Tibial nerve (tissue), 3 donors: ENCODE data around the gene IQSEC1.

ENCODE experiments used
- POLR2A ChIP-seq, 2 donors: fragments of 450-650 bp; IDR thresholded peaks; one replicate each; pipeline ENCODE4 v1.6.1; 2017; ENCODE audit warnings: antibody characterized with exemption in 2 of 2, mild to moderate bottlenecking in 2 of 2, moderate library complexity in 2 of 2
- TF ChIP-seq, protein P1 (sequence below), 5 experiments: fragments of 200-600 bp in 3 of 5; fragments of 450-650 bp in 2 of 5; sonication (generic) in 3 of 5; IDR thresholded peaks; one replicate each; pipeline ENCODE4 v1.5.1; 2016 to 2019; ENCODE audit warnings: antibody characterized with exemption in 5 of 5, mild to moderate bottlenecking in 3 of 5, moderate library complexity in 2 of 5

DNA sequence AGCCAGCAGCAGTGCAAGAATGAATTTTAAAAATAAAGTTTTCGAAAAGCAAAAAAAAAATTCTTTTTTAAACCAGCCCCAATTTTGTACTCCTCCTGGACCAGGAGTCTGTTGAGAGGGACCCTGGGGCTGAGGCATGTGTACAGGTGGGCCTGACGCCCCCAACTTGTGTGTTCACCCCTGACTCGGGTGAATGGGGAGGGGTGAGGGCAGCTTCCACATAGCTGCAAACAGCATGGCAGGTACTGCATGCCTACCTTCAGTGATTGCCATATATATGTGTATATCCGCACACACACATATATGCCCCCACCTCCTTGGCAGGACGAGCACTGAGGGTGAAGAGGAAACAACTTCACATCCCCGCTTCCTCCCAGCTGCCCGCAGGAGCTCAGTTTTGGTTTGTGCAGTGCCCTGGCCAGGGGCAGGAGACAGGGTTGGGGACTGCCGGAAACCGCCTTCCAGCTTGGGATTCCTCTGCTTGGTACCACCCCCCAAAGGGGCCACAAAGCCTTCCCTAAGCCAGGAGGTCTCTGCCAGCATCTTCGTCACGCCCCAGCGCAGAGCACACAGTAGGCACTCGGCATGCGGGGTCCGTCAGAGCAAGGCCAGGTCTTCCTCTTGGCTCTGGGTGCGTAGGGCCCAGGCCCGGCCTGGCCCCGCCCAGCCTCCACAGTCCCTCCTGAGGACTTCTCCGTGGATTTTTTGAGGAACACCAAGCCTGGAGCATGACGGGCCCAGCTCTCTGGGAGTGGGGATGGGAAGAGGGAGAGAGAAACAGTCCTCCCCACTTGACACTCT lies 170.0 kb downstream of the IQSEC1 start:
- TF ChIP-seq POLR2A (IDR thresholded peaks at IDR 0.05) = no peak
- TF ChIP-seq, protein P1, sequence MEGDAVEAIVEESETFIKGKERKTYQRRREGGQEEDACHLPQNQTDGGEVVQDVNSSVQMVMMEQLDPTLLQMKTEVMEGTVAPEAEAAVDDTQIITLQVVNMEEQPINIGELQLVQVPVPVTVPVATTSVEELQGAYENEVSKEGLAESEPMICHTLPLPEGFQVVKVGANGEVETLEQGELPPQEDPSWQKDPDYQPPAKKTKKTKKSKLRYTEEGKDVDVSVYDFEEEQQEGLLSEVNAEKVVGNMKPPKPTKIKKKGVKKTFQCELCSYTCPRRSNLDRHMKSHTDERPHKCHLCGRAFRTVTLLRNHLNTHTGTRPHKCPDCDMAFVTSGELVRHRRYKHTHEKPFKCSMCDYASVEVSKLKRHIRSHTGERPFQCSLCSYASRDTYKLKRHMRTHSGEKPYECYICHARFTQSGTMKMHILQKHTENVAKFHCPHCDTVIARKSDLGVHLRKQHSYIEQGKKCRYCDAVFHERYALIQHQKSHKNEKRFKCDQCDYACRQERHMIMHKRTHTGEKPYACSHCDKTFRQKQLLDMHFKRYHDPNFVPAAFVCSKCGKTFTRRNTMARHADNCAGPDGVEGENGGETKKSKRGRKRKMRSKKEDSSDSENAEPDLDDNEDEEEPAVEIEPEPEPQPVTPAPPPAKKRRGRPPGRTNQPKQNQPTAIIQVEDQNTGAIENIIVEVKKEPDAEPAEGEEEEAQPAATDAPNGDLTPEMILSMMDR (IDR thresholded peaks at IDR 0.05) = no peak
